Astrocyte (in vitro differentiated cells and primary cell): ENCODE results near the gene CLSTN3. TPM values are rescaled to one million over a fixed set of nuclear protein-coding genes. Genes with fewer than 3 reads are reported as not detected.

Experiments
- DNase-seq: peaks from one replicate; pipeline ENCODE4 v3.0.0-alpha.2; 2010; ENCODE audit warnings: low read depth
- FAIRE-seq: peaks from 2 replicates; lab custom pipeline; 2011; peaks lifted over from hg19 to GRCh38; lab: Jason Lieb, UNC
- H2AFZ ChIP-seq: 2 replicates; pipeline ENCODE4 v1.6.0; 2012; ENCODE audit warnings: low read depth, low read length, inconsistent platforms
- H3K27ac ChIP-seq: 2 replicates; pipeline ENCODE4 v1.5.1; 2011; ENCODE audit warnings: low read depth, low read length, inconsistent platforms
- H3K27me3 ChIP-seq: 2 replicates; pipeline ENCODE4 v1.6.0; 2011; ENCODE audit warnings: low read length, inconsistent platforms; ENCODE audit not compliant: insufficient read depth
- H3K36me3 ChIP-seq: 2 replicates; pipeline ENCODE4 v1.5.1; 2011; ENCODE audit warnings: low read length, inconsistent platforms; ENCODE audit not compliant: insufficient read depth
- H3K4me1 ChIP-seq: 2 replicates; pipeline ENCODE4 v1.5.1; 2011; ENCODE audit warnings: low read length, inconsistent platforms; ENCODE audit not compliant: insufficient read depth
- H3K4me2 ChIP-seq: 2 replicates; pipeline ENCODE4 v1.6.0; 2012; ENCODE audit warnings: low read length, inconsistent platforms
- H3K4me3 ChIP-seq: 2 replicates; pipeline ENCODE4 v1.5.1; 2011; ENCODE audit warnings: low read depth, mild to moderate bottlenecking, low read length, inconsistent platforms; ENCODE audit not compliant: insufficient read depth
- H3K79me2 ChIP-seq: 2 replicates; pipeline ENCODE4 v1.6.0; 2012; ENCODE audit warnings: mild to moderate bottlenecking, low read length, inconsistent platforms; ENCODE audit not compliant: insufficient read depth
- H3K9ac ChIP-seq: 2 replicates; pipeline ENCODE4 v1.6.0; 2012; ENCODE audit warnings: mild to moderate bottlenecking, low read length, inconsistent platforms
- H3K9me3 ChIP-seq: 2 replicates; pipeline ENCODE4 v1.5.1; 2012; ENCODE audit warnings: low read depth, mild to moderate bottlenecking, low read length, inconsistent platforms; ENCODE audit not compliant: insufficient read depth
- H4K20me1 ChIP-seq: 2 replicates; pipeline ENCODE4 v1.6.0; 2012; ENCODE audit warnings: low read length, inconsistent platforms; ENCODE audit not compliant: insufficient read depth
- H3K27ac Mint-ChIP-seq: one replicate; pipeline ENCODE4 v1.8.0; 2021; ENCODE audit warnings: mild to moderate bottlenecking, mixed read lengths; ENCODE audit not compliant: unreplicated experiment
- H3K27me3 Mint-ChIP-seq: one replicate; pipeline ENCODE4 v1.8.0; 2021; ENCODE audit warnings: low read depth, mixed read lengths; ENCODE audit not compliant: unreplicated experiment
- H3K36me3 Mint-ChIP-seq: one replicate; pipeline ENCODE4 v1.8.0; 2021; ENCODE audit warnings: low read depth, mixed read lengths; ENCODE audit not compliant: unreplicated experiment
- H3K4me1 Mint-ChIP-seq: one replicate; pipeline ENCODE4 v1.8.0; 2021; ENCODE audit warnings: low read depth, mixed read lengths; ENCODE audit not compliant: unreplicated experiment
- H3K4me3 Mint-ChIP-seq: one replicate; pipeline ENCODE4 v1.8.0; 2021; ENCODE audit warnings: mild to moderate bottlenecking, moderate library complexity, mixed read lengths; ENCODE audit not compliant: unreplicated experiment
- H3K9me3 Mint-ChIP-seq: one replicate; pipeline ENCODE4 v1.8.0; 2021; ENCODE audit warnings: mild to moderate bottlenecking, mixed read lengths; ENCODE audit not compliant: unreplicated experiment
- CTCF ChIP-seq: IDR thresholded peaks from 2 replicates; pipeline ENCODE4 v1.5.1; 2011; ENCODE audit warnings: low read depth, mild to moderate bottlenecking, inconsistent platforms, low read length, moderate library complexity; ENCODE audit not compliant: insufficient read depth
- EZH2 ChIP-seq: IDR thresholded peaks from 2 replicates; pipeline ENCODE4 v1.6.1; 2012; ENCODE audit warnings: mild to moderate bottlenecking, low read length, inconsistent platforms; ENCODE audit not compliant: insufficient read depth
- total RNA-seq: library from RNA; stranded (reverse); gene quantifications from 2 replicates; pipeline ENCODE4 v1.2.1, GENCODE V29; 2021

The CLSTN3 gene
- total RNA-seq, 1 donor from 2014 or later = 29.6 TPM

DNA sequence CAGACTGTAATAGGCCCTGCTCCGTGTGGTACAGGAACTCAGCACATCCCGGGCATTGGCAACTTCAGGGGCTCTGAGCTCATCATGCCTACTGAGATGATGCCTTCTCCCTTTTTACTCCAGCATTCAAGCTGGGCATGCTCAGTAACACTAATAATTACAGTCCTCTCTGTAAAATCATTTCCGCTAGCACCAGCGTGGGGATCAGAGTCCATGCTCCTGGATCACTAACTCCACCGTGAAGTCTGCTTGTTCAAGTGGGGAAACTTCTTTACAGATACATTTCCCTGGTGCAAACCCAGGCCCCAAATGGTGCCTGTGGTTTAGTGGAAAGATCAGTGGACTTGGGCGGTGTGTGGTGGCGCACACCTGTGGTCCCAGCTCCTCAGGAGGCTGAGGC is 16.7 kb downstream of the CLSTN3 start:
- DNase-seq = no peak
- no peaks in the 10 kb centered on the region for H3K79me2 ChIP-seq
- no peaks in the 10 kb centered on the region for H3K4me1 ChIP-seq
- peaks cover 8% of the 10 kb centered on the region for H3K4me1 Mint-ChIP-seq
- peaks cover 3% of the 10 kb centered on the region for H3K36me3 ChIP-seq
- H3K27me3 Mint-ChIP-seq = no peaks in the 10 kb centered on the region
- H3K4me3 Mint-ChIP-seq = no peak overlapping the region
- no peaks in the 10 kb centered on the region for H3K9me3 ChIP-seq
- no peak for FAIRE-seq
- no peaks in the 10 kb centered on the region for H3K27me3 ChIP-seq
- H3K9ac ChIP-seq = no peak overlapping the region
- no peak overlapping the region for H2AFZ ChIP-seq
- no peaks in the 10 kb centered on the region for H4K20me1 ChIP-seq
- H3K4me3 ChIP-seq = no peak overlapping the region
- peaks cover 24% of the 10 kb centered on the region for H3K36me3 Mint-ChIP-seq
- no peak for TF ChIP-seq CTCF
- TF ChIP-seq EZH2 = no peak
- no peak overlapping the region for H3K4me2 ChIP-seq
- H3K9me3 Mint-ChIP-seq = peaks cover 2% of the 10 kb centered on the region
- H3K27ac Mint-ChIP-seq = no peak overlapping the region
- H3K27ac ChIP-seq = no peak overlapping the region

- H3K9ac ChIP-seq = no peak overlapping the region
- TF ChIP-seq EZH2 = no peak
- no peak for TF ChIP-seq CTCF
- H3K9me3 Mint-ChIP-seq = no peaks in the 10 kb centered on the region
- H3K79me2 ChIP-seq = no peaks in the 10 kb centered on the region
- no peaks in the 10 kb centered on the region for H3K4me1 ChIP-seq
- H3K27ac ChIP-seq = no peak overlapping the region
- no peak overlapping the region for H3K27ac Mint-ChIP-seq
- H3K36me3 ChIP-seq = no peaks in the 10 kb centered on the region
- DNase-seq = no peak
- H3K4me2 ChIP-seq = no peak overlapping the region
- H3K4me3 ChIP-seq = no peak overlapping the region
- no peak overlapping the region for H3K4me3 Mint-ChIP-seq
- H3K27me3 ChIP-seq = no peaks in the 10 kb centered on the region
- peaks cover 32% of the 10 kb centered on the region for H3K36me3 Mint-ChIP-seq
- H2AFZ ChIP-seq = no peak overlapping the region
- no peaks in the 10 kb centered on the region for H3K9me3 ChIP-seq
- no peaks in the 10 kb centered on the region for H3K27me3 Mint-ChIP-seq
- no peaks in the 10 kb centered on the region for H4K20me1 ChIP-seq
- H3K4me1 Mint-ChIP-seq = peaks cover 3% of the 10 kb centered on the region
- FAIRE-seq = no peak
These were observed 20.2 kb downstream of the CLSTN3 start for GRCh38 chr12:7150356-7150755.

- no peaks in the 10 kb centered on the region for H3K79me2 ChIP-seq
- H3K27me3 ChIP-seq = no peaks in the 10 kb centered on the region
- no peak overlapping the region for H3K27ac ChIP-seq
- H4K20me1 ChIP-seq = no peaks in the 10 kb centered on the region
- Mint-ChIP-seq H3K4me1 (no peaks in the 10 kb centered on the region), H3K36me3 (peaks cover 35% of the 10 kb centered on the region), H3K27ac (no peak overlapping the region), H3K9me3 (no peaks in the 10 kb centered on the region), H3K27me3 (no peaks in the 10 kb centered on the region), H3K4me3 (no peak overlapping the region)
- H3K9ac ChIP-seq = no peak overlapping the region
- no peaks in the 10 kb centered on the region for H3K4me1 ChIP-seq
- H3K9me3 ChIP-seq = no peaks in the 10 kb centered on the region
- no peak overlapping the region for H2AFZ ChIP-seq
- TF ChIP-seq EZH2 (no peak), CTCF (no peak)
- FAIRE-seq (no peak), DNase-seq (no peak)
- no peak overlapping the region for H3K4me2 ChIP-seq
- H3K36me3 ChIP-seq = no peaks in the 10 kb centered on the region
- H3K4me3 ChIP-seq = no peak overlapping the region
These were observed 20.7 kb downstream of the CLSTN3 start for GRCh38 chr12:7150841-7151240.
